Endothelial cell of umbilical vein (primary cell): Measurements from ENCODE around the gene BLID. TPM values are rescaled to one million over a fixed set of nuclear protein-coding genes. Genes with fewer than 3 reads are reported as not detected.

ENCODE experiments used
- BruUV-seq: library from RNA; stranded (reverse); fragments of 400-500 nt; replicated peaks from 2 replicates; lab custom pipeline; 2021; lab: Mats Ljungman, UMichigan
- CTCF ChIA-PET: fragments of 300-600, 350-600 bp; sonication (Branson Sonifier 250); formaldehyde crosslinking; loops from one replicate; lab custom pipeline; 2021; ENCODE audit warnings: antibody characterized with exemption, inconsistent platforms; lab: Charles Lee
- POLR2A ChIA-PET: fragments of 300-600, 350-600 bp; sonication (Branson Sonifier 250); formaldehyde crosslinking; loops from one replicate; lab custom pipeline; 2021; ENCODE audit warnings: antibody characterized with exemption, inconsistent platforms; lab: Charles Lee
- DNase-seq: peaks from one replicate; pipeline ENCODE4 v3.0.0-alpha.2; 2011; ENCODE audit warnings: low read depth, low spot score
- FAIRE-seq: peaks from 2 replicates; lab custom pipeline; 2011; peaks lifted over from hg19 to GRCh38; lab: Jason Lieb, UNC
- H2AFZ ChIP-seq: 2 replicates; pipeline ENCODE4 v1.6.0; 2012; ENCODE audit warnings: low read depth, low read length, control low read depth, inconsistent platforms
- H3K27ac ChIP-seq: 2 replicates; pipeline ENCODE4 v1.5.1; 2011; ENCODE audit warnings: low read depth, mild to moderate bottlenecking, control low read depth, low read length, moderate library complexity; ENCODE audit not compliant: insufficient read depth
- H3K27me3 ChIP-seq, 2 experiments: 2 replicates each; pipeline versions ENCODE4 v1.6.0 to v1.6.1; 2011; ENCODE audit warnings: low read length in 2 of 2, mixed read lengths in 1 of 2; ENCODE audit not compliant: control insufficient read depth in 2 of 2, insufficient read depth in 2 of 2
- H3K36me3 ChIP-seq, 2 experiments: 2 replicates in 1 of 2; 3 replicates in 1 of 2; pipeline ENCODE4 v1.5.1; 2011; ENCODE audit warnings: low read length in 2 of 2, mild to moderate bottlenecking in 1 of 2, moderate library complexity in 1 of 2; ENCODE audit not compliant: control insufficient read depth in 2 of 2, insufficient read depth in 2 of 2; ENCODE audit errors: extremely low read depth in 1 of 2
- H3K4me1 ChIP-seq: 3 replicates; pipeline ENCODE4 v1.5.1; 2011; ENCODE audit warnings: mild to moderate bottlenecking, low read length; ENCODE audit not compliant: control insufficient read depth, insufficient read depth; ENCODE audit errors: extremely low read depth
- H3K4me2 ChIP-seq: 2 replicates; pipeline ENCODE4 v1.6.1; 2011; ENCODE audit warnings: low read length, control low read depth, mixed read lengths; ENCODE audit not compliant: insufficient read depth
- H3K4me3 ChIP-seq, 3 experiments: fragments of 200-600 bp in 1 of 3; sonication (generic), shearing (Covaris generic) in 1 of 3; replicated peaks in 1 of 3; 2 replicates each; pipeline ENCODE4 v1.5.1; 2011 to 2016; ENCODE audit warnings: control low read depth in 3 of 3, low read length in 3 of 3, mild to moderate bottlenecking in 2 of 3, inconsistent platforms in 1 of 3, low read depth in 1 of 3, moderate library complexity in 1 of 3; ENCODE audit not compliant: insufficient read depth in 1 of 3
- H3K79me2 ChIP-seq: 2 replicates; pipeline ENCODE4 v1.6.0; 2012; ENCODE audit warnings: low read length, inconsistent platforms; ENCODE audit not compliant: control insufficient read depth, insufficient read depth
- H3K9ac ChIP-seq: replicated peaks from 2 replicates; pipeline ENCODE3; 2011; ENCODE audit warnings: low read length, control low read depth; ENCODE audit not compliant: insufficient read depth; ENCODE audit errors: extremely low read depth
- H3K9me1 ChIP-seq: replicated peaks from 3 replicates; pipeline ENCODE4 v1.6.0; 2011; ENCODE audit warnings: mild to moderate bottlenecking, low read length; ENCODE audit not compliant: control insufficient read depth, insufficient read depth; ENCODE audit errors: extremely low read depth
- H3K9me3 ChIP-seq: replicated peaks from 2 replicates; pipeline ENCODE4 v1.5.1; 2012; ENCODE audit warnings: low read length, inconsistent platforms; ENCODE audit not compliant: control insufficient read depth, insufficient read depth
- H4K20me1 ChIP-seq: replicated peaks from 2 replicates; pipeline ENCODE3; 2011; ENCODE audit warnings: mild to moderate bottlenecking, low read length; ENCODE audit not compliant: control insufficient read depth, insufficient read depth; ENCODE audit errors: extremely low read depth
- EZH2 ChIP-seq: IDR thresholded peaks from 2 replicates; pipeline ENCODE4 v1.6.1; 2012; ENCODE audit warnings: borderline replicate concordance, low read depth, mild to moderate bottlenecking, moderate library complexity, low read length, inconsistent platforms; ENCODE audit not compliant: severe bottlenecking
- FOS ChIP-seq: IDR thresholded peaks from 2 replicates; pipeline ENCODE4 v1.6.1; 2011; ENCODE audit warnings: mild to moderate bottlenecking, low read length, moderate library complexity, borderline replicate concordance; ENCODE audit not compliant: insufficient read depth
- GATA2 ChIP-seq: IDR thresholded peaks from 2 replicates; pipeline ENCODE4 v1.7.0; 2011; ENCODE audit warnings: low read depth, mild to moderate bottlenecking, moderate library complexity, mixed read lengths, low read length; ENCODE audit not compliant: insufficient read length, insufficient read depth
- JUN ChIP-seq: IDR thresholded peaks from 2 replicates; pipeline ENCODE4 v1.6.1; 2011; ENCODE audit warnings: borderline replicate concordance, low read depth; ENCODE audit not compliant: insufficient read length, insufficient read depth
- MYC ChIP-seq: IDR thresholded peaks from one replicate; pipeline ENCODE4 v1.6.1; 2011; ENCODE audit warnings: mild to moderate bottlenecking, low read depth, low read length
- POLR2A ChIP-seq: IDR thresholded peaks from 2 replicates; pipeline ENCODE4 v1.6.1; 2012; ENCODE audit warnings: low read depth, mild to moderate bottlenecking, control low read depth, low read length
- POLR2AphosphoS5 ChIP-seq: IDR thresholded peaks from 2 replicates; pipeline ENCODE4 v1.6.1; 2012; ENCODE audit warnings: low read depth, mild to moderate bottlenecking, control low read depth, low read length, moderate library complexity; ENCODE audit not compliant: insufficient read depth
- dilution Hi-C: fragments of 300-500 bp; cut with MboI; formaldehyde crosslinking; loops from one replicate; pipeline ENCODE4 v1.15.0; 2019; ENCODE audit warnings: low sequenced_read_pairs; ENCODE audit not compliant: extremely low pct_ligation_motif_present
- intact Hi-C: fragments of 100-400 bp; cut with micrococcal nuclease; formaldehyde crosslinking; loops from one replicate; pipeline ENCODE4 v1.10.0; 2022
- polyA plus RNA-seq, 4 experiments: library from polyadenylated mRNA; depleted of rRNA in 3 of 4; stranded (reverse) in 3 of 4; unstranded in 1 of 4; fragments of >200 nt; gene quantifications; 2 replicates each; pipeline versions ENCODE4 v1.2.1 to v1.2.3, GENCODE V29; 2011 to 2012; ENCODE audit warnings: missing spikeins in 1 of 4
- total RNA-seq: library from RNA; stranded (reverse); gene quantifications from 2 replicates; pipeline ENCODE4 v1.2.3, GENCODE V29; 2021
- TF ChIP-seq, protein P1 (sequence below): IDR thresholded peaks from 2 replicates; pipeline ENCODE4 v1.6.1; 2011; ENCODE audit not compliant: insufficient read depth, insufficient read length
- TF ChIP-seq, protein P2 (sequence below), 2 donors: IDR thresholded peaks; 1 replicate in 1 of 2; 2 replicates in 1 of 2; pipeline ENCODE4 v1.5.1; 2011; ENCODE audit warnings: low read length in 2 of 2, mild to moderate bottlenecking in 2 of 2, moderate library complexity in 2 of 2, control low read depth in 1 of 2, inconsistent platforms in 1 of 2, low read depth in 1 of 2; ENCODE audit not compliant: insufficient read depth in 1 of 2; ENCODE audit errors: extremely low read depth in 1 of 2

BLID gene
- total and polyA plus RNA-seq, 2 donors (not counting 3 experiments of a cell fraction or from before 2014, with no cell fraction given) = 0.12 to 3.5 TPM

DNA sequence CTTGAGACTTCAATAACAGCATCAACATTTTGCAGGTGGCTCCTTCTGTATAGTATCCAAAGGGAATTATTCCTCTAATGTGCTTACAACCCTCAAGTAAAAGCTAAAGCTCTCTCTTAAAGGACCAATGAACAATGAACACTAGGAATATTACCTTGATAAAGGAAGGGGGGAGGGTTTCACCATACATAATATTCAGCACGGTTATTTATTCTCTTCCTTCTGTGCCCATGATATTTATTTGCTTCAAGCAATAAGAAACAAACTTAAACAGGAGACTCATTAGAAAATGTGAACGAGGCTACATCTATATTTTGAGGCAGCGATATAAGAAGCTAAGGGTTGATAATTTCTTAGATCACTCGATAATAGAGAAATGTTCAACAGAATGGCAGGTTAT lies 21.2 kb downstream of the BLID start:
- dilution Hi-C loops = no loop called here
- intact Hi-C loops = no loop called here

More for the DNA sequence above, 21.2 kb downstream of the BLID start:
- ChIA-PET CTCF (interaction anchor here (1.0 to 1.9 kb wide), 3 partner anchors 14 to 120 kb away, joined by 3 to 6 read pairs (median 3); no protein-coding TSS in a partner anchor), POLR2A (no interaction called here)
- no peak overlapping the region for H3K4me3 ChIP-seq
- H3K36me3 ChIP-seq = peaks cover 0 to 7% of the 10 kb centered on the region in 2 experiments
- no peaks in the 10 kb centered on the region for H3K27me3 ChIP-seq
- FAIRE-seq (no peak), DNase-seq (no peak)
- TF ChIP-seq POLR2A (no peak), JUN (no peak), POLR2AphosphoS5 (no peak), GATA2 (no peak), EZH2 (no peak), FOS (no peak), MYC (no peak)
- TF ChIP-seq, protein P1, sequence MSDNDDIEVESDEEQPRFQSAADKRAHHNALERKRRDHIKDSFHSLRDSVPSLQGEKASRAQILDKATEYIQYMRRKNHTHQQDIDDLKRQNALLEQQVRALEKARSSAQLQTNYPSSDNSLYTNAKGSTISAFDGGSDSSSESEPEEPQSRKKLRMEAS = no peak
- TF ChIP-seq, protein P2, sequence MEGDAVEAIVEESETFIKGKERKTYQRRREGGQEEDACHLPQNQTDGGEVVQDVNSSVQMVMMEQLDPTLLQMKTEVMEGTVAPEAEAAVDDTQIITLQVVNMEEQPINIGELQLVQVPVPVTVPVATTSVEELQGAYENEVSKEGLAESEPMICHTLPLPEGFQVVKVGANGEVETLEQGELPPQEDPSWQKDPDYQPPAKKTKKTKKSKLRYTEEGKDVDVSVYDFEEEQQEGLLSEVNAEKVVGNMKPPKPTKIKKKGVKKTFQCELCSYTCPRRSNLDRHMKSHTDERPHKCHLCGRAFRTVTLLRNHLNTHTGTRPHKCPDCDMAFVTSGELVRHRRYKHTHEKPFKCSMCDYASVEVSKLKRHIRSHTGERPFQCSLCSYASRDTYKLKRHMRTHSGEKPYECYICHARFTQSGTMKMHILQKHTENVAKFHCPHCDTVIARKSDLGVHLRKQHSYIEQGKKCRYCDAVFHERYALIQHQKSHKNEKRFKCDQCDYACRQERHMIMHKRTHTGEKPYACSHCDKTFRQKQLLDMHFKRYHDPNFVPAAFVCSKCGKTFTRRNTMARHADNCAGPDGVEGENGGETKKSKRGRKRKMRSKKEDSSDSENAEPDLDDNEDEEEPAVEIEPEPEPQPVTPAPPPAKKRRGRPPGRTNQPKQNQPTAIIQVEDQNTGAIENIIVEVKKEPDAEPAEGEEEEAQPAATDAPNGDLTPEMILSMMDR (IDR thresholded peaks at IDR 0.05; ENCODE audit: extremely low read depth in 1 of 2, insufficient read depth in 1 of 2, low read depth in 1 of 2, low read length in 2 of 2) = no peak
- no TSS peak for BruUV-seq
- H2AFZ ChIP-seq = no peak overlapping the region
- H3K79me2 ChIP-seq = peaks cover 48% of the 10 kb centered on the region
- peaks cover 45% of the 10 kb centered on the region for H3K4me1 ChIP-seq
- H3K27ac ChIP-seq = no peak overlapping the region
- H3K9ac ChIP-seq = no peak overlapping the region
- no peak overlapping the region for H3K4me2 ChIP-seq
- no peaks in the 10 kb centered on the region for H3K9me1 ChIP-seq
- H3K9me3 ChIP-seq = no peaks in the 10 kb centered on the region
- H4K20me1 ChIP-seq = no peaks in the 10 kb centered on the region
